Peyer's patch (tissue), 4 donors: ENCODE data around the gene IL33. TPM values are rescaled to one million over a fixed set of nuclear protein-coding genes. Genes with fewer than 3 reads are reported as not detected.

ENCODE experiments used
- DNase-seq, 3 donors: peaks; one replicate each; pipeline ENCODE4 v3.0.0-alpha.2; 2017 to 2019
- H3K27ac ChIP-seq, 4 donors: fragments of 200-600 bp; sonication (generic); one replicate each; pipeline ENCODE4 v1.5.1; 2016 to 2019
- H3K27me3 ChIP-seq, 2 donors: fragments of 200-600 bp; sonication (generic); one replicate each; pipeline ENCODE4 v1.5.1; 2019
- H3K36me3 ChIP-seq, 3 donors: fragments of 200-600 bp; sonication (generic); one replicate each; pipeline ENCODE4 v1.5.1; 2016 to 2019
- H3K4me1 ChIP-seq, 4 donors: fragments of 200-600 bp; sonication (generic); one replicate each; pipeline ENCODE4 v1.5.1; 2016 to 2019
- H3K4me3 ChIP-seq, 4 donors: fragments of 200-600 bp; sonication (generic); 1 replicate in 3 of 4; 2 replicates in 1 of 4; pipeline ENCODE4 v1.5.1; 2016 to 2019; ENCODE audit warnings: mild to moderate bottlenecking in 1 of 4
- H3K9me3 ChIP-seq, 4 donors: fragments of 200-600 bp; sonication (generic); one replicate each; pipeline ENCODE4 v1.5.1; 2016 to 2019; ENCODE audit warnings: mild to moderate bottlenecking in 1 of 4
- CTCF ChIP-seq, 6 experiments: fragments of 450-650 bp in 4 of 6; fragments of 200-600 bp in 2 of 6; sonication (generic) in 1 of 6; IDR thresholded peaks; one replicate each; pipeline ENCODE4 v1.5.1; 2017 to 2019; ENCODE audit warnings: antibody characterized with exemption in 6 of 6, mild to moderate bottlenecking in 3 of 6, moderate library complexity in 1 of 6
- POLR2A ChIP-seq, 2 donors: fragments of 450-650 bp; IDR thresholded peaks; one replicate each; pipeline ENCODE4 v1.5.1; 2017; ENCODE audit warnings: antibody characterized with exemption in 2 of 2, mild to moderate bottlenecking in 2 of 2, moderate library complexity in 2 of 2
- total RNA-seq, 4 donors: library from RNA; depleted of rRNA; stranded (reverse); fragments of >200 nt; gene quantifications; one replicate each; pipeline ENCODE4 v1.1.0, GENCODE V29; 2016

The IL33 gene
- total RNA-seq, 4 donors from 2014 or later = 3.7 to 7.6 (median 5.8) TPM

GRCh38 chr9:6226696-6227095 lies 11.1 kb downstream of the IL33 start:
- DNase-seq = no peak

GRCh38 chr9:6229186-6229585 lies 13.6 kb downstream of the IL33 start:
- H3K27me3 ChIP-seq = no peaks in the 10 kb centered on the region
- TF ChIP-seq POLR2A (IDR thresholded peaks at IDR 0.05) = no peak
- no peak for TF ChIP-seq CTCF (IDR thresholded peaks at IDR 0.05)
- no peaks in the 10 kb centered on the region for H3K36me3 ChIP-seq
- H3K27ac ChIP-seq = no peak overlapping the region
- H3K9me3 ChIP-seq = no peaks in the 10 kb centered on the region
- H3K4me3 ChIP-seq = no peak overlapping the region
- peaks cover 0 to 18% (median 0%) of the 10 kb centered on the region in 4 donors for H3K4me1 ChIP-seq
- no peak for DNase-seq

More at GRCh38 chr9:6226696-6227095, 11.1 kb downstream of the IL33 start:
- Histone ChIP-seq H3K9me3 (no peaks in the 10 kb centered on the region), H3K27ac (no peak overlapping the region), H3K27me3 (no peaks in the 10 kb centered on the region), H3K36me3 (no peaks in the 10 kb centered on the region), H3K4me3 (no peak overlapping the region), H3K4me1 (peaks cover 0 to 18% (median 0%) of the 10 kb centered on the region in 4 donors)
- TF ChIP-seq CTCF (IDR thresholded peaks at IDR 0.05) (no peak), POLR2A (IDR thresholded peaks at IDR 0.05) (no peak)

GRCh38 chr9:6229619-6230018 lies 14.0 kb downstream of the IL33 start:
- no peak for DNase-seq
- Histone ChIP-seq H3K27ac (no peak overlapping the region), H3K36me3 (no peaks in the 10 kb centered on the region), H3K4me3 (no peak overlapping the region), H3K4me1 (peaks cover 0 to 18% (median 0%) of the 10 kb centered on the region in 4 donors), H3K9me3 (no peaks in the 10 kb centered on the region), H3K27me3 (no peaks in the 10 kb centered on the region)
- TF ChIP-seq POLR2A (IDR thresholded peaks at IDR 0.05) (no peak), CTCF (IDR thresholded peaks at IDR 0.05) (no peak)

- Histone ChIP-seq H3K4me3 (no peak overlapping the region), H3K36me3 (no peaks in the 10 kb centered on the region), H3K9me3 (no peaks in the 10 kb centered on the region), H3K27ac (no peak overlapping the region), H3K4me1 (peaks cover 0 to 18% (median 0%) of the 10 kb centered on the region in 4 donors), H3K27me3 (no peaks in the 10 kb centered on the region)
- no peak for DNase-seq
- TF ChIP-seq POLR2A (IDR thresholded peaks at IDR 0.05) (no peak), CTCF (IDR thresholded peaks at IDR 0.05) (no peak)
Measured at GRCh38 chr9:6230037-6230780, 14.6 kb downstream of the IL33 start.

DNA sequence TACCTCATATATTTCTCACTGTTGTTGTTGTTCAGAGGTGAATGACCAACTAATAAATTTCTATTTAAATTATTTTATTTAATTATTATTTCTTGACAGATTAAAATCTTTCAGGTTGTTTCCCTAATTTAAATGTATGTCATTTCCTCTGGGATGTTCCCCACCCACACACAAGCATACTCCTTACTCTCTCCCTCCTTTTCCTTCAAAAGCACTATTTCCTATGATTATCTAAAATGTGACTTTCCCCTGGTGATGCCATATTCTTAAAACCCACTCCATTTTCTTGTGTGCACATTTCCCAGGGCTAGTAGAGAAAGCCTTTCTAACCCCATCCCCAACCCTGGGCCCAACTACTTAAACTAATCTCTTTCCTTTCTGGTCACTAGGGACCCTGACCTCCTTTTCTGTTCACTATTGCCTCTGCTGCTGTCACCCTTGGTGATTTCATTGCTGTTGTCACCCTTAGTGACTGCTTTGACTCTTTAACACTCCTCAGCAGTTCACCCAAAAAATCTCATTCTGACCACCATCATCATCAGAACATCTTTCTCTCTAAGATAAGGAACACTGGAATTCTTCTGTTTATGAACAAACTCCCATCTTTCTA lies 16.8 kb downstream of the IL33 start:
- peaks cover 0 to 12% (median 0%) of the 10 kb centered on the region in 4 donors for H3K4me1 ChIP-seq
- H3K9me3 ChIP-seq = no peaks in the 10 kb centered on the region
- no peak overlapping the region for H3K4me3 ChIP-seq
- no peaks in the 10 kb centered on the region for H3K36me3 ChIP-seq
- no peaks in the 10 kb centered on the region for H3K27me3 ChIP-seq
- no peak for DNase-seq
- H3K27ac ChIP-seq = no peak overlapping the region
- TF ChIP-seq POLR2A (IDR thresholded peaks at IDR 0.05) (no peak), CTCF (IDR thresholded peaks at IDR 0.05) (no peak)
